H1 (cell line): ENCODE data around the gene THRB. TPM values are rescaled to one million over a fixed set of nuclear protein-coding genes. Genes with fewer than 3 reads are reported as not detected.

Experiments
- CTCF ChIA-PET: fragments of 300-600 bp; sonication (Branson Sonifier 250); formaldehyde crosslinking; loops from one replicate; lab custom pipeline; 2021; ENCODE audit not compliant: partially characterized antibody; lab: Charles Lee
- POLR2A ChIA-PET: fragments of 300-600 bp; sonication (Branson Sonifier 250); formaldehyde crosslinking; loops from one replicate; lab custom pipeline; 2021; ENCODE audit warnings: inconsistent platforms; ENCODE audit not compliant: partially characterized antibody; lab: Charles Lee
- DNase-seq, 2 experiments: peaks; one replicate each; pipeline versions ENCODE4 v3.0.0 to v3.0.0-alpha.2; 2010 to 2022; ENCODE audit warnings: low spot score in 2 of 2, low read depth in 1 of 2, mixed read lengths in 1 of 2
- FAIRE-seq: peaks from 2 replicates; lab custom pipeline; 2011; peaks lifted over from hg19 to GRCh38; lab: Jason Lieb, UNC
- H2AFZ ChIP-seq: 2 replicates; pipeline ENCODE4 v1.8.1; 2012; ENCODE audit warnings: low read length, inconsistent platforms
- H2AK5ac ChIP-seq: 2 replicates; pipeline ENCODE4 v1.6.1; 2013; ENCODE audit warnings: low read depth, low read length
- H2BK120ac ChIP-seq: replicated peaks from 2 replicates; pipeline ENCODE3; 2013; ENCODE audit warnings: low read depth, low read length, inconsistent platforms
- H2BK12ac ChIP-seq: 2 replicates; pipeline ENCODE4 v1.6.1; 2013; ENCODE audit warnings: low read depth, low read length
- H2BK15ac ChIP-seq: 2 replicates; pipeline ENCODE4 v1.6.1; 2013; ENCODE audit warnings: low read length
- H2BK20ac ChIP-seq: 2 replicates; pipeline ENCODE4 v1.6.1; 2013; ENCODE audit warnings: low read length
- H2BK5ac ChIP-seq: 2 replicates; pipeline ENCODE4 v1.6.1; 2013; ENCODE audit warnings: low read depth, low read length
- H3K14ac ChIP-seq: 2 replicates; pipeline ENCODE4 v1.6.1; 2013; ENCODE audit warnings: inconsistent platforms; ENCODE audit not compliant: insufficient read length
- H3K18ac ChIP-seq: 2 replicates; pipeline ENCODE4 v1.6.1; 2013; ENCODE audit warnings: low read length; ENCODE audit errors: extremely low read depth
- H3K23ac ChIP-seq: 2 replicates; pipeline ENCODE4 v1.6.1; 2013; ENCODE audit warnings: inconsistent platforms; ENCODE audit not compliant: insufficient read length
- H3K23me2 ChIP-seq: 2 replicates; pipeline ENCODE4 v1.6.1; 2013; ENCODE audit warnings: low read depth, low read length
- H3K27ac ChIP-seq: 2 replicates; pipeline ENCODE4 v1.6.1; 2011; ENCODE audit warnings: low read depth, low read length, inconsistent platforms
- H3K27me3 ChIP-seq, 4 experiments: replicated peaks in 1 of 4; 1 replicate in 1 of 4; 2 replicates in 3 of 4; pipeline versions ENCODE4 v1.6.1 to v1.8.1; 2011 to 2013; ENCODE audit warnings: low read length in 3 of 4, mild to moderate bottlenecking in 3 of 4, inconsistent platforms in 2 of 4, mixed read lengths in 2 of 4, moderate library complexity in 1 of 4; ENCODE audit not compliant: control insufficient read depth in 3 of 4, insufficient read depth in 3 of 4; ENCODE audit errors: extremely low read depth in 1 of 4
- H3K36me3 ChIP-seq, 4 experiments: 2 replicates each; pipeline versions ENCODE4 v1.6.1 to v1.8.1; 2011 to 2013; ENCODE audit warnings: mild to moderate bottlenecking in 4 of 4, low read length in 3 of 4, moderate library complexity in 2 of 4, control low read depth in 1 of 4, inconsistent platforms in 1 of 4; ENCODE audit not compliant: insufficient read depth in 4 of 4, control insufficient read depth in 2 of 4
- H3K4ac ChIP-seq: replicated peaks from 2 replicates; pipeline ENCODE3; 2013; ENCODE audit warnings: low read length, low read depth, mixed read lengths, inconsistent platforms; ENCODE audit not compliant: insufficient read length
- H3K4me1 ChIP-seq, 4 experiments: replicated peaks in 1 of 4; 1 replicate in 1 of 4; 2 replicates in 3 of 4; pipeline versions ENCODE4 v1.6.1 to v1.8.1; 2011 to 2013; ENCODE audit warnings: low read length in 3 of 4, inconsistent platforms in 2 of 4, mixed read lengths in 1 of 4; ENCODE audit not compliant: insufficient read depth in 4 of 4, control insufficient read depth in 3 of 4
- H3K4me2 ChIP-seq, 2 experiments: 2 replicates each; pipeline versions ENCODE4 v1.6.1 to v1.8.1; 2011 to 2013; ENCODE audit warnings: low read depth in 2 of 2, low read length in 2 of 2, control low read depth in 1 of 2, inconsistent platforms in 1 of 2, mild to moderate bottlenecking in 1 of 2; ENCODE audit not compliant: insufficient read depth in 1 of 2
- H3K4me3 ChIP-seq, 4 experiments: fragments of 200-600, 300-600 bp in 1 of 4; sonication (generic), shearing (Covaris generic), sonication (Bioruptor Twin) in 1 of 4; 2 replicates each; pipeline versions ENCODE4 v1.5.1 to v1.8.1; 2011 to 2016; ENCODE audit warnings: low read length in 4 of 4, low read depth in 3 of 4, control low read depth in 2 of 4, inconsistent platforms in 2 of 4, mild to moderate bottlenecking in 2 of 4, mixed read lengths in 1 of 4, moderate library complexity in 1 of 4; ENCODE audit not compliant: insufficient read depth in 2 of 4; ENCODE audit errors: extremely low read depth in 1 of 4
- H3K56ac ChIP-seq: replicated peaks from 2 replicates; pipeline ENCODE3; 2013; ENCODE audit warnings: low read depth, mild to moderate bottlenecking, mixed read lengths, low read length, inconsistent platforms; ENCODE audit not compliant: insufficient read length
- H3K79me1 ChIP-seq: 2 replicates; pipeline ENCODE4 v1.6.1; 2013; ENCODE audit warnings: low read depth, low read length, control low read depth
- H3K79me2 ChIP-seq, 2 experiments: 2 replicates each; pipeline versions ENCODE4 v1.6.1 to v1.8.1; 2012 to 2013; ENCODE audit warnings: low read length in 2 of 2, mild to moderate bottlenecking in 2 of 2, inconsistent platforms in 1 of 2; ENCODE audit not compliant: insufficient read depth in 2 of 2, control insufficient read depth in 1 of 2
- H3K9ac ChIP-seq, 4 experiments: replicated peaks in 1 of 4; 1 replicate in 1 of 4; 2 replicates in 3 of 4; pipeline versions ENCODE4 v1.6.1 to v1.8.1; 2011 to 2013; ENCODE audit warnings: low read depth in 3 of 4, low read length in 3 of 4, control low read depth in 2 of 4, mild to moderate bottlenecking in 2 of 4, moderate library complexity in 2 of 4, inconsistent platforms in 1 of 4; ENCODE audit errors: extremely low read depth in 1 of 4
- H3K9me3 ChIP-seq, 2 experiments: 2 replicates each; pipeline versions ENCODE4 v1.6.1 to v1.8.1; 2012 to 2013; ENCODE audit warnings: mild to moderate bottlenecking in 2 of 2, moderate library complexity in 2 of 2, control low read depth in 1 of 2, inconsistent platforms in 1 of 2, low read depth in 1 of 2, low read length in 1 of 2, mixed read lengths in 1 of 2; ENCODE audit not compliant: insufficient read depth in 2 of 2
- H4K20me1 ChIP-seq, 2 experiments: replicated peaks in 1 of 2; 2 replicates each; pipeline versions ENCODE3 to v1.8.1; 2011 to 2013; ENCODE audit warnings: inconsistent platforms in 2 of 2, low read length in 2 of 2, mild to moderate bottlenecking in 1 of 2; ENCODE audit not compliant: insufficient read depth in 2 of 2, control insufficient read depth in 1 of 2
- H4K5ac ChIP-seq: 2 replicates; pipeline ENCODE4 v1.6.1; 2013; ENCODE audit warnings: low read length, low read depth, mixed read lengths, inconsistent platforms; ENCODE audit not compliant: insufficient read length
- H4K8ac ChIP-seq: 2 replicates; pipeline ENCODE4 v1.8.0; 2013; ENCODE audit warnings: mild to moderate bottlenecking, moderate library complexity, low read length, inconsistent platforms; ENCODE audit not compliant: insufficient read depth; ENCODE audit errors: extremely low read depth
- H4K91ac ChIP-seq: replicated peaks from 2 replicates; pipeline ENCODE3; 2013; ENCODE audit warnings: low read length, mixed read lengths, inconsistent platforms; ENCODE audit not compliant: insufficient read length
- CBX5 ChIP-seq: fragments of 300-800, 300-1000 bp; sonication (generic); IDR thresholded peaks from 2 replicates; pipeline ENCODE4 v1.7.1; 2016; ENCODE audit warnings: antibody characterized with exemption, low read length, low read depth
- CBX8 ChIP-seq: fragments of 300-800, 300-1000 bp; sonication (generic); IDR thresholded peaks from 2 replicates; pipeline ENCODE4 v1.7.1; 2016; ENCODE audit warnings: low read depth, low read length, borderline replicate concordance
- GABPA ChIP-seq: IDR thresholded peaks from 2 replicates; pipeline ENCODE4 v1.6.1; 2011; ENCODE audit warnings: mild to moderate bottlenecking, low read length, moderate library complexity, borderline replicate concordance; ENCODE audit not compliant: insufficient read depth
- HDAC2 ChIP-seq, 2 experiments: fragments of 300-600 bp in 1 of 2; sonication (generic) in 1 of 2; IDR thresholded peaks; 2 replicates each; pipeline ENCODE4 v1.6.1; 2011 to 2012; ENCODE audit warnings: low read depth in 2 of 2, low read length in 2 of 2, mild to moderate bottlenecking in 2 of 2, moderate library complexity in 2 of 2, borderline replicate concordance in 1 of 2, inconsistent platforms in 1 of 2
- JUN ChIP-seq: IDR thresholded peaks from 2 replicates; pipeline ENCODE4 v1.6.1; 2011; ENCODE audit warnings: low read depth, mild to moderate bottlenecking, improper control_type of control experiment, low read length
- POLR2AphosphoS5 ChIP-seq: IDR thresholded peaks from 2 replicates; pipeline ENCODE4 v1.6.1; 2011; ENCODE audit warnings: low read depth, low read length
- SIN3A ChIP-seq, 2 experiments: IDR thresholded peaks in 1 of 2; conservative IDR thresholded peaks in 1 of 2; 2 replicates each; pipeline ENCODE4 v1.6.1; 2011 to 2012; ENCODE audit warnings: low read length in 2 of 2, improper control_type of control experiment in 1 of 2, low read depth in 1 of 2, mild to moderate bottlenecking in 1 of 2
- SP2 ChIP-seq: IDR thresholded peaks from 2 replicates; pipeline ENCODE4 v1.6.1; 2012; ENCODE audit warnings: mild to moderate bottlenecking, low read length, inconsistent platforms
- TAF7 ChIP-seq: optimal IDR thresholded peaks from 2 replicates; pipeline ENCODE3; 2011; ENCODE audit warnings: low read depth, mild to moderate bottlenecking, inconsistent platforms, low read length, moderate library complexity, borderline replicate concordance
- WGBS, 2 experiments: shearing (Covaris generic) in 1 of 2; methylation state at CpG; one replicate each; pipeline versions ENCODE4 v1.1.6 to v1.1.7; 2013 to 2015; ENCODE audit warnings: low lambda C conversion rate in 2 of 2, mixed read lengths in 2 of 2, inconsistent platforms in 1 of 2, low coverage in 1 of 2, missing lambda C conversion rate in 1 of 2; ENCODE audit not compliant: insufficient replicate concordance in 2 of 2, insufficient coverage in 1 of 2, insufficient read length in 1 of 2; ENCODE audit errors: extremely low coverage in 1 of 2, missing lambda C conversion rate in 1 of 2; 5-methylcytosine and 5-hydroxymethylcytosine counted together
- polyA plus RNA-seq, 7 experiments: library from polyadenylated mRNA; depleted of rRNA in 3 of 7; stranded (reverse) in 5 of 7; unstranded in 2 of 7; fragments of >200 nt in 5 of 7; fragments of 200-250 nt in 2 of 7; gene quantifications; 1 replicate in 5 of 7; 2 replicates in 1 of 7; 4 replicates in 1 of 7; pipeline versions ENCODE4 v1.2.1 to v1.2.3, GENCODE V29; 2011 to 2013; ENCODE audit warnings: missing spikeins in 2 of 7, mixed read lengths in 2 of 7
- total RNA-seq: library from RNA; stranded (reverse); fragmentation: NEBNext Ultra II Directional; extraction: Animal tissue kit (Norgen Biotek cat#: 25700); gene quantifications from 2 replicates; pipeline ENCODE4 v1.2.1, GENCODE V29; 2021

The THRB gene
- total and polyA plus RNA-seq, 2 of the 8 experiments (the other 6 are each of a cell fraction or from before 2014, with no cell fraction given), result 0.98 to 3.9 TPM

DNA sequence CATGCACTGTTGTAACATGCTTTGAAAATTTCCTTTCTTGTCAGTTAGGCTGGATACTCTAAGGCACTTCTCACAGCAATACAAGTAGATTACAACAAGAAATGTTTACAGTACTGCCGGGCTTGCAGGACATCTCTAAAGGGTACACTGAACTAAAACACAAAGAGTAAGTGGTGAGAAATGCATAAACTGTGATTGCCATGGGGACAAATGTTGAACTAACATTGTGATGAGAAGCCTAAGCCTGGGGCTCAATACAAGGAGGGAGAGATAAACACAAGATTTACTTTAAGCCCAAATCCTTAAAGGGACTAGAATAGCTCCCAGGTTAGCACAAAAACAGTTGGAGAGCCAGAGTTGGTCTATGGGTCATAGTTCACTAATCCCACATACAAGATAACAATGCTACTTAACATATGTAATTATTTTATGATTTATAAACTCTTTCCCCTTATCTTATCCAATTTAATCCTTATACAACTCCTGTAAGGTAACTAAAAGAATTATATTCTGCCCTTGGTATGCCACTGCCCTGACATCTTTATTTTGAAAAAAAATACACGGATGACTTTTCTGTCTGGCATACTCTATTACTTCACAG lies 126.9 kb downstream of the THRB start:
- H2BK15ac ChIP-seq, result no peak overlapping the region
- H2BK12ac ChIP-seq, result no peak overlapping the region
- H2AFZ ChIP-seq, result no peak overlapping the region
- no peak overlapping the region for H4K8ac ChIP-seq
- H3K4me3 ChIP-seq, result no peak overlapping the region
- no peak overlapping the region for H4K91ac ChIP-seq
- no peak overlapping the region for H3K18ac ChIP-seq
- no peak overlapping the region for H3K27ac ChIP-seq
- no peak overlapping the region for H2AK5ac ChIP-seq
- whole genome bisulfite sequencing, 2 experiments, result 94% methylated on average over 2 of the region's 2 CpGs; no CpG with 5 or more reads in 1 of the 2 experiments
- H3K79me2 ChIP-seq, result no peaks in the 10 kb centered on the region
- H3K36me3 ChIP-seq, result no peaks in the 10 kb centered on the region
- H4K20me1 ChIP-seq, result no peaks in the 10 kb centered on the region
- no peak overlapping the region for H2BK5ac ChIP-seq
- H3K9me3 ChIP-seq, result no peaks in the 10 kb centered on the region
- no peaks in the 10 kb centered on the region for H3K27me3 ChIP-seq
- H4K5ac ChIP-seq, result no peak overlapping the region
- no peak overlapping the region for H3K4me2 ChIP-seq
- no peak overlapping the region for H3K56ac ChIP-seq
- FAIRE-seq (no peak), DNase-seq (no peak)
- ChIA-PET CTCF (no interaction called here), POLR2A (no interaction called here)
- no peaks in the 10 kb centered on the region for H3K23me2 ChIP-seq
- H3K14ac ChIP-seq, result no peak overlapping the region
- H2BK20ac ChIP-seq, result no peak overlapping the region
- no peak overlapping the region for H3K23ac ChIP-seq
- no peaks in the 10 kb centered on the region for H3K79me1 ChIP-seq
- H3K4me1 ChIP-seq, result no peaks in the 10 kb centered on the region
- H3K9ac ChIP-seq, result no peak overlapping the region
- H3K4ac ChIP-seq, result no peak overlapping the region
- TF ChIP-seq GABPA (no peak), TAF7 (no peak), SIN3A (conservative IDR thresholded peaks at IDR 0.05 in 1 of 2, IDR thresholded peaks at IDR 0.05 in 1 of 2; ENCODE audit: low read depth in 1 of 2, low read length in 2 of 2) (no peak), HDAC2 (IDR thresholded peaks at IDR 0.05; ENCODE audit: borderline replicate concordance in 1 of 2, low read depth in 2 of 2, low read length in 2 of 2) (no peak), SP2 (no peak), CBX8 (no peak), CBX5 (no peak), POLR2AphosphoS5 (no peak), JUN (no peak)
- no peak overlapping the region for H2BK120ac ChIP-seq
